HG03025 (cell line): ENCODE measurements around the gene RMI2.

Experiments
- ATAC-seq: cut with Tn5 transposase; IDR thresholded peaks from one replicate; pipeline ENCODE4 v1.9.1; 2021; ENCODE audit warnings: mild to moderate bottlenecking, moderate library complexity; ENCODE audit not compliant: unreplicated experiment, low FRiP score

RMI2 gene

DNA sequence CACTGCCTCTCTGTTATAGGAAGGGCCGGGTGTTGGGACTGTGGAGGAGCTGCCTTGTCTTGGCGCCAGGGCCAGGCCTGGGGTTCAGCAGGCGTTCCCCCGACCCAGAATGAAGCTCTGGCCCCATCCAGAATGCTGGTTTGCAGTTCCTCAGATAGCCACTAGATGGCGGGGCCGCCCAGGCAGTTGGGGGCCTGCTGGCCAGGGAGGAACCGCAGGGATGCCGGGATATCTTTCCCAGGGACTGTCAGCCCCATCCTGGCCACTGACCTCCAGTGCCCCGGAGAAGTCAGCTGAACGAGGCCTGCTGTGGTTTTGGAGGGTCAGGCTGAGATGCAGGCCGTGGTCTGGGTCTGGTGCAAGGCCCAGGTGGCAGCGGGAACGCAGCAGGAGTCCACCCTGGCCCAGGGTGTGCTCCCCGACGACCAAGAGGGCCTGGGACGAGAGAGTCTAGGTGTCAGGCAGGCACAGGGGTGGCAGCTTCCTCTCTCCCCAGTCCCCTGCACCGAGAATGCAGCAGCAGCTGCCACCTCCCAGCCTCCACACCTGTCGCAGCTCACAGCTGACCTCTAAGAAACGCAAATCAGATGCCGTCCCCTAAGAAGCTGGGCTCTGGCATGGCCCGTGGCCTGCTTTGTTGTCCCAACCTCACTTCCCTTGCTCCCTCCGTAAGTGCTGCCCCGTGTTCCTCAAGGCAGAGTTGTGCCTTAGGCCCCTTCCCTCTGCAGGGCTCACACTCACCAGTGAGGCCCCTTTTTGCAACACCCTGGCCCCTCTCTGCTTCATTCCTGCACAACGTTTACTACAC lies 51.2 kb downstream of the RMI2 start:
- ATAC-seq: no peak

GRCh38 chr16:11398136-11398535 lies 52.9 kb downstream of the RMI2 start:
- ATAC-seq: no peak

DNA sequence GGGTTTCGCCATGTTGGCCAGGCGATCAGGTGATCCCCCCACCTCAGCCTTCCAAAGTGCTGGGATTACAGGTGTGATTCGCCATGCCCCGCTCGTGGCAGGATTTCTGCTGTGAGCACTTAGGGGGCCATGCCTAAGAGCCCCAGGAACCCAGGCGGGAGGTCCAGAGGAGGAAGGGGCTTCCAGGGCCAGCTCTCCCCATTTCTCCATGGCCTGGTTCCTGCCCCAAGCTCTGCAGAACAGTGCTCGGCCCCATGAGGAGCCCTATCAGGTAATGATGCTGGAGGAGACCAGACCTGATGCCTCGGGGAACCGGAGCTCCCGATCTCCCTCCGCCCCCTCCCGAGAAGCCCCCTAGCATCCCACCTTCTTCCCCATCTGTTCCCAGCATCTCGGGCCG lies 53.6 kb downstream of the RMI2 start:
- ATAC-seq: no peak

DNA sequence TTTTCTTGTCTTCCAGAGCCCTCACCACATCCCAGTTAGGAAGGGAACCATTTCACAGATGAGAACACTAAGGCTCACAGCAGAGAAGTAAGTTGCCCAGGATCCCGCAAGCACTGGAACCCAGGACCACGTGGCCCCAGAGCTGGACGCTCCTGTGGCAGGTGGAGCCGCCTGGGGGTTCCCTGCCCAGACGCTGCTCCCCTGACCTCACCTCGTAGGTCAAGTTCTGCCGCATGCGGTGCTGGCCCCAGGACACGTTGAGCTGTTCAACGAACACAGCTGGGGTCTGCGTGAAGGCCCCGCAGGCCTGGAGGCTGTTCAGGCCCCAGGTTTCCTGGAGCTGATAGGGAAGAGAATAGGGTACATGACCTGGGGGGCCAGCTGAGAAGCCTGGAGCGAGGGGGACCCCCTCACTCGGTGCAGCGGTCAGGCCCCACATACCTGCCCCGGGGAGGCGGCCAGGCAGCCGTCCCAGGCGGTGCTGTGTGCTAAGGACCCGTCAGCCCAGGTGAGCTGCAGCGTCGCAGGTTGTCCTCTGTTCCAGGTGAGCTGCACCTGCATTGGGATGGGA lies 54.1 kb downstream of the RMI2 start:
- ATAC-seq: no peak

- ATAC-seq: no peak
Observed at GRCh38 chr16:11400076-11400475, 54.8 kb downstream of the RMI2 start.
